IMR-90 (cell line): Measurements from ENCODE around the gene POU4F2. TPM values are rescaled to one million over a fixed set of nuclear protein-coding genes. Genes with fewer than 3 reads are reported as not detected.

Experiments used
- ATAC-seq: fragments of 200-7000 bp; cut with Tn5 transposase; 2 replicates; pipeline ENCODE4 v1.9.1; 2020; ENCODE audit warnings: low read depth, mild to moderate bottlenecking, moderate library complexity
- BruUV-seq: library from RNA; stranded (reverse); fragments of 400-500 nt; replicated peaks from 2 replicates; lab custom pipeline; 2021; lab: Mats Ljungman, UMichigan
- CTCF ChIA-PET: fragments of 300-600 bp; formaldehyde crosslinking; extraction: SDS; loops from one replicate; lab custom pipeline; 2021; ENCODE audit warnings: antibody characterized with exemption; lab: Yijun Ruan, JAX
- POLR2A ChIA-PET: fragments of 300-600 bp; sonication (Branson Sonifier 250); formaldehyde crosslinking; loops from one replicate; lab custom pipeline; 2022; ENCODE audit warnings: antibody characterized with exemption; ENCODE audit not compliant: unreplicated experiment; lab: Charles Lee
- DNase-seq: peaks from one replicate; pipeline ENCODE4 v3.0.0; 2013
- H2AFZ ChIP-seq: replicated peaks from 2 replicates; pipeline ENCODE3; 2013; ENCODE audit warnings: low read length, mild to moderate bottlenecking; ENCODE audit not compliant: poor library complexity
- H2AK5ac ChIP-seq: 2 replicates; pipeline ENCODE4 v1.6.1; 2013; ENCODE audit warnings: low read depth, low read length, inconsistent platforms
- H2AK9ac ChIP-seq: replicated peaks from 2 replicates; pipeline ENCODE3; 2013; ENCODE audit warnings: mild to moderate bottlenecking, low read depth, low read length, moderate library complexity; ENCODE audit not compliant: poor library complexity
- H2BK120ac ChIP-seq: 2 replicates; pipeline ENCODE4 v1.6.1; 2013; ENCODE audit warnings: low read depth, low read length, inconsistent platforms
- H2BK15ac ChIP-seq: 3 replicates; pipeline ENCODE4 v1.6.1; 2013; ENCODE audit warnings: low read depth, low read length, inconsistent platforms
- H2BK20ac ChIP-seq: 2 replicates; pipeline ENCODE4 v1.6.1; 2013; ENCODE audit warnings: low read depth, mild to moderate bottlenecking, inconsistent platforms, low read length, moderate library complexity
- H2BK5ac ChIP-seq: 2 replicates; pipeline ENCODE4 v1.6.1; 2013; ENCODE audit warnings: mild to moderate bottlenecking, low read depth, low read length, inconsistent platforms; ENCODE audit not compliant: poor library complexity, severe bottlenecking
- H3K14ac ChIP-seq: replicated peaks from 2 replicates; pipeline ENCODE4 v1.6.1; 2013; ENCODE audit warnings: low read depth, low read length, inconsistent platforms
- H3K18ac ChIP-seq: 2 replicates; pipeline ENCODE4 v1.6.1; 2013; ENCODE audit warnings: low read depth, low read length, control low read depth
- H3K23ac ChIP-seq: 2 replicates; pipeline ENCODE4 v1.6.1; 2013; ENCODE audit warnings: low read depth, low read length, inconsistent platforms
- H3K27ac ChIP-seq: 2 replicates; pipeline ENCODE4 v1.5.1; 2013; ENCODE audit warnings: mild to moderate bottlenecking, control low read depth, low read length; ENCODE audit not compliant: insufficient read depth
- H3K27me3 ChIP-seq: 2 replicates; pipeline ENCODE4 v1.6.1; 2013; ENCODE audit warnings: low read length; ENCODE audit not compliant: control insufficient read depth, insufficient read depth
- H3K36me3 ChIP-seq: 2 replicates; pipeline ENCODE4 v1.6.1; 2013; ENCODE audit warnings: low read length, mixed read lengths; ENCODE audit not compliant: control insufficient read depth, insufficient read depth
- H3K4ac ChIP-seq: 2 replicates; pipeline ENCODE4 v1.6.1; 2013; ENCODE audit warnings: low read depth, low read length, inconsistent platforms
- H3K4me1 ChIP-seq: 2 replicates; pipeline ENCODE4 v1.6.1; 2013; ENCODE audit warnings: low read length, mixed read lengths; ENCODE audit not compliant: control insufficient read depth, insufficient read depth
- H3K4me2 ChIP-seq: 2 replicates; pipeline ENCODE4 v1.6.1; 2013; ENCODE audit warnings: low read depth, mild to moderate bottlenecking, control low read depth, low read length, moderate library complexity
- H3K4me3 ChIP-seq: 2 replicates; pipeline ENCODE4 v1.5.1; 2013; ENCODE audit warnings: low read depth, mild to moderate bottlenecking, control low read depth, low read length, moderate library complexity; ENCODE audit not compliant: insufficient read depth
- H3K56ac ChIP-seq: 2 replicates; pipeline ENCODE4 v1.6.1; 2013; ENCODE audit warnings: low read length, inconsistent platforms; ENCODE audit not compliant: insufficient read depth; ENCODE audit errors: extremely low read depth
- H3K79me1 ChIP-seq, 2 experiments: 2 replicates each; pipeline ENCODE4 v1.6.1; 2013; ENCODE audit warnings: low read length in 2 of 2, inconsistent platforms in 1 of 2, low read depth in 1 of 2
- H3K9ac ChIP-seq: 2 replicates; pipeline ENCODE4 v1.6.1; 2013; ENCODE audit warnings: low read depth, low read length, control low read depth
- H3K9me1 ChIP-seq: 2 replicates; pipeline ENCODE4 v1.6.1; 2013; ENCODE audit warnings: low read length, inconsistent platforms; ENCODE audit not compliant: insufficient read depth
- H3K9me3 ChIP-seq: 2 replicates; pipeline ENCODE4 v1.6.1; 2013; ENCODE audit warnings: low read length; ENCODE audit not compliant: control insufficient read depth, insufficient read depth
- H4K20me1 ChIP-seq: 2 replicates; pipeline ENCODE4 v1.6.1; 2013; ENCODE audit warnings: low read length, inconsistent platforms; ENCODE audit not compliant: insufficient read depth
- H4K5ac ChIP-seq: 2 replicates; pipeline ENCODE4 v1.6.1; 2013; ENCODE audit warnings: mild to moderate bottlenecking, low read depth, low read length, control low read depth
- H4K8ac ChIP-seq, 2 experiments: 2 replicates each; pipeline ENCODE4 v1.6.1; 2013; ENCODE audit warnings: low read depth in 2 of 2, low read length in 2 of 2, control low read depth in 1 of 2, inconsistent platforms in 1 of 2
- H4K91ac ChIP-seq: 2 replicates; pipeline ENCODE4 v1.6.1; 2013; ENCODE audit warnings: low read depth, low read length, inconsistent platforms; ENCODE audit not compliant: insufficient read depth
- CHD1 ChIP-seq: IDR thresholded peaks from 2 replicates; pipeline ENCODE4 v1.6.1; 2012; ENCODE audit warnings: low read depth, low read length, improper control_type of control experiment
- FOS ChIP-seq: fragments of 150-350 bp; IDR thresholded peaks from 2 replicates; pipeline ENCODE4 v1.6.1; 2016; ENCODE audit warnings: low read depth, low read length
- WGBS, 2 experiments: methylation state at CpG; one replicate each; pipeline versions ENCODE4 v1.1.5 to v1.1.7; 2013; ENCODE audit warnings: missing lambda C conversion rate in 2 of 2; ENCODE audit not compliant: insufficient read length in 1 of 2; ENCODE audit errors: extremely low coverage in 2 of 2; 5-methylcytosine and 5-hydroxymethylcytosine counted together
- dilution Hi-C: fragments of 300-500 bp; cut with HindIII; formaldehyde crosslinking; loops from one replicate; pipeline ENCODE4 v1.14.3; 2018; ENCODE audit warnings: low sequenced_read_pairs; ENCODE audit not compliant: unreplicated experiment
- in situ Hi-C: fragments of 300-500 bp; cut with MboI; formaldehyde crosslinking; loops from 3 replicates; pipeline ENCODE4 v1.14.3; 2019; ENCODE audit warnings: low sequenced_read_pairs, inconsistent platforms, mixed read lengths
- intact Hi-C: fragments of 100-400 bp; cut with micrococcal nuclease; formaldehyde crosslinking; loops from 2 replicates; pipeline ENCODE4 v1.10.0; 2022
- polyA plus RNA-seq, 3 experiments: library from polyadenylated mRNA; depleted of rRNA; stranded (reverse); fragments of >200 nt; gene quantifications; 2 replicates each; pipeline ENCODE4 v1.2.3, GENCODE V29; 2012; ENCODE audit warnings: low replicate concordance in 1 of 3
- total RNA-seq: library from RNA; depleted of rRNA; stranded (reverse); fragments of >200 nt; gene quantifications from 2 replicates; pipeline ENCODE4 v1.2.3, GENCODE V29; 2012

The POU4F2 gene
- total and polyA plus RNA-seq, 2 of the 4 experiments (the other 2 are of a cell fraction): not detected

DNA sequence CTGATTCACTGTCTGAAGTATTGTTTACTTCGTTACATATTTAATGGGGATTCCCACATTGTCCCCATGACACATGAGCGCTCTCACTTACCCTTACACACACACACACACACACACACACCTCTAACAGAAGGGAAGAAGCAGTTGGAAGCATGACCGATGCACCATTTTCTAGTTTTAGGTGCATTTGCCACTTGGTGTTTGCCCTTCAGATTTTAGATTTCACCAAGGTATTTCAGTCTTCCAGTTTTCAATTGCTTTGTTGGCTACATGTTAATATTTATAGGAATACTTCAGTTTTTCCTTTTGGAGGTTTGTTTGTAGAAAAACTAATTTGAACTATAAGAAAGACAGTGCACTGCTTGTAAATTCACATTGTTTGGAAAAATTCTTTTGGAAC, 3.1 kb downstream of the POU4F2 start:
- CTCF ChIA-PET: no interaction called here

More for the DNA sequence above, 3.1 kb downstream of the POU4F2 start:
- TF ChIP-seq FOS (no peak), CHD1 (no peak)
- H3K27ac ChIP-seq: no peak overlapping the region
- no peak overlapping the region for H4K91ac ChIP-seq
- no peak overlapping the region for H3K56ac ChIP-seq
- H2BK5ac ChIP-seq: no peak overlapping the region
- H3K79me1 ChIP-seq: no peaks in the 10 kb centered on the region
- no peak overlapping the region for H2AK9ac ChIP-seq
- H3K4ac ChIP-seq: no peak overlapping the region
- H3K27me3 ChIP-seq: peaks cover 43% of the 10 kb centered on the region
- H4K8ac ChIP-seq: no peak overlapping the region
- no peak overlapping the region for H4K5ac ChIP-seq
- WGBS, 2 experiments: 20% methylated on average over 1 of the region's 3 CpGs; no CpG with 5 or more reads in 1 of the 2 experiments
- no peak overlapping the region for H2AK5ac ChIP-seq
- H3K18ac ChIP-seq: no peak overlapping the region
- H2BK15ac ChIP-seq: no peak overlapping the region
- no peak overlapping the region for H3K23ac ChIP-seq
- POLR2A ChIA-PET: no interaction called here
- H3K4me1 ChIP-seq: no peaks in the 10 kb centered on the region
- no peaks in the 10 kb centered on the region for H4K20me1 ChIP-seq
- intact Hi-C loops: no loop called here
- H3K4me2 ChIP-seq: no peak overlapping the region
- ATAC-seq (no peak), DNase-seq (no peak)
- no peak overlapping the region for H3K9ac ChIP-seq
- no peak overlapping the region for H3K14ac ChIP-seq
- no TSS peak for BruUV-seq
- no peak overlapping the region for H2BK20ac ChIP-seq
- dilution Hi-C loops: no loop called here
- no peaks in the 10 kb centered on the region for H3K9me1 ChIP-seq
- no peaks in the 10 kb centered on the region for H3K36me3 ChIP-seq
- H3K9me3 ChIP-seq: peaks cover 7% of the 10 kb centered on the region
- in situ Hi-C loops: no loop called here
- H2AFZ ChIP-seq: no peak overlapping the region
- no peak overlapping the region for H3K4me3 ChIP-seq
- no peak overlapping the region for H2BK120ac ChIP-seq
